ENCODE data around the gene CYP4V2. TPM values are rescaled to one million over a fixed set of nuclear protein-coding genes. Genes with fewer than 3 reads are reported as not detected.

CYP4V2 gene
- total and polyA plus RNA-seq, 2 donors (not counting 1 experiment from before 2014, with no cell fraction given), result 9.5 to 18.3 TPM

GRCh38 chr4:186205156-186205555 lies 13.8 kb downstream of the CYP4V2 start:
- 76% methylated on average over 7 of the region's 8 CpGs for WGBS (ENCODE audit: insufficient coverage)
- Histone ChIP-seq H3K9ac (ENCODE audit: low read length) (no peak overlapping the region), H3K36me3 (replicated peaks in 1 of 2; ENCODE audit: control extremely low read depth in 1 of 2, control insufficient read depth in 1 of 2, extremely low read depth in 1 of 2, insufficient read depth in 2 of 2, low read length in 1 of 2) (no peaks in the 10 kb centered on the region), H3K4me1 (ENCODE audit: control insufficient read depth in 2 of 2, insufficient read depth in 2 of 2, low read length in 2 of 2) (peaks cover 0 to 4% of the 10 kb centered on the region in 2 donors), H3K27ac (ENCODE audit: low read length in 2 of 2) (no peak overlapping the region), H4K20me1 (ENCODE audit: control insufficient read depth, insufficient read depth, low read length, poor library complexity, severe bottlenecking) (no peaks in the 10 kb centered on the region), H3K9me3 (ENCODE audit: control extremely low read depth in 1 of 3, control insufficient read depth in 2 of 3, insufficient read depth in 1 of 3, low read length in 2 of 3) (peaks cover 0 to 7% (median 3%) of the 10 kb centered on the region in 3 donors), H3K4me3 (ENCODE audit: control extremely low read depth in 1 of 5, extremely low read depth in 1 of 5, insufficient read depth in 1 of 5, low read depth in 2 of 5, low read length in 4 of 5) (no peak overlapping the region), H2AFZ (ENCODE audit: insufficient read depth, low read depth, low read length, poor library complexity, severe bottlenecking) (no peak overlapping the region), H3K4me2 (replicated peaks; ENCODE audit: low read depth, low read length, poor library complexity, severe bottlenecking) (no peak overlapping the region), H3K27me3 (replicated peaks in 1 of 4; ENCODE audit: control extremely low read depth in 1 of 4, control insufficient read depth in 3 of 4, insufficient read depth in 4 of 4, low read length in 3 of 4) (no peaks in the 10 kb centered on the region), H3K79me2 (ENCODE audit: control insufficient read depth, insufficient read depth, low read length) (no peaks in the 10 kb centered on the region)
- Mint-ChIP-seq H3K27ac (no peak overlapping the region), H3K4me1 (peaks cover 20% of the 10 kb centered on the region), H3K4me3 (no peak overlapping the region), H3K27me3 (no peaks in the 10 kb centered on the region), H3K9me3 (ENCODE audit: insufficient read depth) (peaks cover 8% of the 10 kb centered on the region)
- POLR2A ChIA-PET, result no interaction called here
- DNase-seq (no peak), ATAC-seq (ENCODE audit: low read depth) (no peak)
- CTCF ChIA-PET, result no interaction called here
- intact Hi-C loops (cut with micrococcal nuclease), result no loop called here
- TF ChIP-seq, protein P1, sequence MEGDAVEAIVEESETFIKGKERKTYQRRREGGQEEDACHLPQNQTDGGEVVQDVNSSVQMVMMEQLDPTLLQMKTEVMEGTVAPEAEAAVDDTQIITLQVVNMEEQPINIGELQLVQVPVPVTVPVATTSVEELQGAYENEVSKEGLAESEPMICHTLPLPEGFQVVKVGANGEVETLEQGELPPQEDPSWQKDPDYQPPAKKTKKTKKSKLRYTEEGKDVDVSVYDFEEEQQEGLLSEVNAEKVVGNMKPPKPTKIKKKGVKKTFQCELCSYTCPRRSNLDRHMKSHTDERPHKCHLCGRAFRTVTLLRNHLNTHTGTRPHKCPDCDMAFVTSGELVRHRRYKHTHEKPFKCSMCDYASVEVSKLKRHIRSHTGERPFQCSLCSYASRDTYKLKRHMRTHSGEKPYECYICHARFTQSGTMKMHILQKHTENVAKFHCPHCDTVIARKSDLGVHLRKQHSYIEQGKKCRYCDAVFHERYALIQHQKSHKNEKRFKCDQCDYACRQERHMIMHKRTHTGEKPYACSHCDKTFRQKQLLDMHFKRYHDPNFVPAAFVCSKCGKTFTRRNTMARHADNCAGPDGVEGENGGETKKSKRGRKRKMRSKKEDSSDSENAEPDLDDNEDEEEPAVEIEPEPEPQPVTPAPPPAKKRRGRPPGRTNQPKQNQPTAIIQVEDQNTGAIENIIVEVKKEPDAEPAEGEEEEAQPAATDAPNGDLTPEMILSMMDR (IDR thresholded peaks at IDR 0.05), result no peak
- TF ChIP-seq EZH2 (IDR thresholded peaks at IDR 0.05; ENCODE audit: borderline replicate concordance, insufficient read depth, low read depth, low read length, poor library complexity, severe bottlenecking), result no peak

GRCh38 chr4:186216465-186217024 lies 25.2 kb downstream of the CYP4V2 start:
- peaks cover 18% of the 10 kb centered on the region for H3K27me3 Mint-ChIP-seq
- CTCF ChIA-PET, result no interaction called here
- Histone ChIP-seq H3K27ac (ENCODE audit: low read length in 2 of 2) (no peak overlapping the region), H4K20me1 (ENCODE audit: control insufficient read depth, insufficient read depth, low read length, poor library complexity, severe bottlenecking) (no peaks in the 10 kb centered on the region), H3K4me2 (replicated peaks; ENCODE audit: low read depth, low read length, poor library complexity, severe bottlenecking) (no peak overlapping the region), H3K27me3 (replicated peaks in 1 of 4; ENCODE audit: control extremely low read depth in 1 of 4, control insufficient read depth in 3 of 4, insufficient read depth in 4 of 4, low read length in 3 of 4) (peaks cover 0 to 3% (median 0%) of the 10 kb centered on the region in 4 experiments), H3K79me2 (ENCODE audit: control insufficient read depth, insufficient read depth, low read length) (no peaks in the 10 kb centered on the region), H3K36me3 (replicated peaks in 1 of 2; ENCODE audit: control extremely low read depth in 1 of 2, control insufficient read depth in 1 of 2, extremely low read depth in 1 of 2, insufficient read depth in 2 of 2, low read length in 1 of 2) (no peaks in the 10 kb centered on the region), H3K9ac (ENCODE audit: low read length) (no peak overlapping the region), H3K4me1 (ENCODE audit: control insufficient read depth in 2 of 2, insufficient read depth in 2 of 2, low read length in 2 of 2) (no peaks in the 10 kb centered on the region), H3K9me3 (ENCODE audit: control extremely low read depth in 1 of 3, control insufficient read depth in 2 of 3, insufficient read depth in 1 of 3, low read length in 2 of 3) (no peaks in the 10 kb centered on the region), H2AFZ (ENCODE audit: insufficient read depth, low read depth, low read length, poor library complexity, severe bottlenecking) (no peak overlapping the region), H3K4me3 (ENCODE audit: control extremely low read depth in 1 of 5, extremely low read depth in 1 of 5, insufficient read depth in 1 of 5, low read depth in 2 of 5, low read length in 4 of 5) (no peak overlapping the region)
- no peak overlapping the region for H3K27ac Mint-ChIP-seq
- H3K4me3 Mint-ChIP-seq, result no peak overlapping the region
- DNase-seq (no peak), ATAC-seq (ENCODE audit: low read depth) (no peak)
- TF ChIP-seq, protein P1 (IDR thresholded peaks at IDR 0.05), result no peak
- TF ChIP-seq EZH2 (IDR thresholded peaks at IDR 0.05; ENCODE audit: borderline replicate concordance, insufficient read depth, low read depth, low read length, poor library complexity, severe bottlenecking), result no peak
- H3K4me1 Mint-ChIP-seq, result no peaks in the 10 kb centered on the region
- WGBS (ENCODE audit: insufficient coverage), result 88% methylated on average over 5 of the region's 8 CpGs
- POLR2A ChIA-PET, result no interaction called here
- no peaks in the 10 kb centered on the region for H3K9me3 Mint-ChIP-seq (ENCODE audit: insufficient read depth)
- intact Hi-C loops (cut with micrococcal nuclease), result no loop called here

Data from B cell (primary cell).